Smooth muscle cell (in vitro differentiated cells): ENCODE measurements around the gene NDUFV1. TPM values are rescaled to one million over a fixed set of nuclear protein-coding genes. Genes with fewer than 3 reads are reported as not detected.

Experiments
- DNase-seq: peaks from one replicate; lab custom pipeline; 2025; ENCODE audit not compliant: unreplicated experiment; lab: John Stamatoyannopoulos, UW
- H2AFZ ChIP-seq: fragments of 200-600 bp; sonication (generic); 2 replicates; pipeline ENCODE4 v1.6.0; 2016; ENCODE audit warnings: antibody characterized with exemption, low read depth, mild to moderate bottlenecking
- H3F3A ChIP-seq: fragments of 200-600 bp; sonication (generic); 2 replicates; pipeline ENCODE4 v1.6.0; 2017; ENCODE audit warnings: antibody characterized with exemption, low read depth
- H3K27ac ChIP-seq: fragments of 200-600 bp; sonication (generic); 2 replicates; pipeline ENCODE4 v1.5.1; 2016; ENCODE audit warnings: low read depth, mild to moderate bottlenecking
- H3K27me3 ChIP-seq: fragments of 200-600 bp; sonication (generic); 2 replicates; pipeline ENCODE4 v1.6.1; 2016; ENCODE audit warnings: low read depth, mild to moderate bottlenecking
- H3K36me3 ChIP-seq: fragments of 200-600 bp; sonication (generic); 2 replicates; pipeline ENCODE4 v1.5.1; 2016; ENCODE audit warnings: low read depth
- H3K4me1 ChIP-seq: fragments of 200-600 bp; sonication (generic); 2 replicates; pipeline ENCODE4 v1.5.1; 2016; ENCODE audit warnings: low read depth
- H3K4me2 ChIP-seq: fragments of 200-600 bp; sonication (generic); 2 replicates; pipeline ENCODE4 v1.6.0; 2016; ENCODE audit warnings: mild to moderate bottlenecking
- H3K4me3 ChIP-seq: fragments of 200-600 bp; sonication (generic); 2 replicates; pipeline ENCODE4 v1.5.1; 2016; ENCODE audit warnings: mild to moderate bottlenecking
- H3K79me2 ChIP-seq: fragments of 200-600 bp; sonication (generic); 2 replicates; pipeline ENCODE4 v1.6.0; 2016; ENCODE audit warnings: low read depth, mild to moderate bottlenecking
- H3K9ac ChIP-seq: fragments of 200-600 bp; sonication (generic); 2 replicates; pipeline ENCODE4 v1.6.0; 2016; ENCODE audit warnings: low read depth
- H3K9me3 ChIP-seq: fragments of 200-600 bp; sonication (generic); replicated peaks from 2 replicates; pipeline ENCODE4 v1.5.1; 2016; ENCODE audit warnings: low read depth
- H4K20me1 ChIP-seq: fragments of 200-600 bp; sonication (generic); 2 replicates; pipeline ENCODE4 v1.6.0; 2016; ENCODE audit warnings: low read depth
- WGBS: methylation state at CpG from one replicate; pipeline ENCODE4 v1.1.7; 2016; ENCODE audit warnings: low lambda C conversion rate; 5-methylcytosine and 5-hydroxymethylcytosine counted together
- polyA plus RNA-seq: library from polyadenylated mRNA; unstranded; fragments of >200 nt; fragmentation: Nextera tagmentation; extraction: Ambion mirVana; gene quantifications from 2 replicates; pipeline ENCODE4 v1.2.1, GENCODE V29; 2016
- total RNA-seq: library from RNA; depleted of rRNA; stranded (reverse); fragments of >200 nt; gene quantifications from 2 replicates; pipeline ENCODE4 v1.2.3, GENCODE V29; 2014
- TF ChIP-seq, protein P1 (sequence below): fragments of 200-600 bp; sonication (generic); IDR thresholded peaks from 2 replicates; pipeline ENCODE4 v1.5.1; 2017; ENCODE audit warnings: borderline replicate concordance, mild to moderate bottlenecking, antibody characterized with exemption; ENCODE audit not compliant: insufficient read depth, poor library complexity, severe bottlenecking

NDUFV1 gene
- total and polyA plus RNA-seq, 2 experiments from 2014 or later = 111 to 201 TPM

DNA sequence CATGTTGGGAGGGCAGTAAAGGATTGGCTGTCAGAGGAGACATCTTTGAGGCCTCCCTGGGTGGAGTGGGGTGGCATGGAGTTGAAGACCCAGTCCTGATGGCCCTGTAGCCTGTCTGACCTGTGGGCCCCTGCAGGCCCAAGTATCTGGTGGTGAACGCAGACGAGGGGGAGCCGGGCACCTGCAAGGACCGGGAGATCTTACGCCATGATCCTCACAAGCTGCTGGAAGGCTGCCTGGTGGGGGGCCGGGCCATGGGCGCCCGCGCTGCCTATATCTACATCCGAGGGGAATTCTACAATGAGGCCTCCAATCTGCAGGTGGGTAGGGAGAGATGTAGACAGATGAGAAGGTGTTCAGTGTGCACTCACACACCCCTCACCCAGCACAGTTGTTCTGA, 2.6 kb downstream of the NDUFV1 start:
- TF ChIP-seq, protein P1, sequence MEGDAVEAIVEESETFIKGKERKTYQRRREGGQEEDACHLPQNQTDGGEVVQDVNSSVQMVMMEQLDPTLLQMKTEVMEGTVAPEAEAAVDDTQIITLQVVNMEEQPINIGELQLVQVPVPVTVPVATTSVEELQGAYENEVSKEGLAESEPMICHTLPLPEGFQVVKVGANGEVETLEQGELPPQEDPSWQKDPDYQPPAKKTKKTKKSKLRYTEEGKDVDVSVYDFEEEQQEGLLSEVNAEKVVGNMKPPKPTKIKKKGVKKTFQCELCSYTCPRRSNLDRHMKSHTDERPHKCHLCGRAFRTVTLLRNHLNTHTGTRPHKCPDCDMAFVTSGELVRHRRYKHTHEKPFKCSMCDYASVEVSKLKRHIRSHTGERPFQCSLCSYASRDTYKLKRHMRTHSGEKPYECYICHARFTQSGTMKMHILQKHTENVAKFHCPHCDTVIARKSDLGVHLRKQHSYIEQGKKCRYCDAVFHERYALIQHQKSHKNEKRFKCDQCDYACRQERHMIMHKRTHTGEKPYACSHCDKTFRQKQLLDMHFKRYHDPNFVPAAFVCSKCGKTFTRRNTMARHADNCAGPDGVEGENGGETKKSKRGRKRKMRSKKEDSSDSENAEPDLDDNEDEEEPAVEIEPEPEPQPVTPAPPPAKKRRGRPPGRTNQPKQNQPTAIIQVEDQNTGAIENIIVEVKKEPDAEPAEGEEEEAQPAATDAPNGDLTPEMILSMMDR = no peak
- no peak overlapping the region for H3K27ac ChIP-seq
- H3K4me1 ChIP-seq = peaks cover 17% of the 10 kb centered on the region
- no peaks in the 10 kb centered on the region for H3F3A ChIP-seq
- no peaks in the 10 kb centered on the region for H3K9me3 ChIP-seq
- H3K79me2 ChIP-seq = peaks cover 16% of the 10 kb centered on the region
- no peaks in the 10 kb centered on the region for H3K36me3 ChIP-seq
- no peak overlapping the region for H3K4me2 ChIP-seq
- H4K20me1 ChIP-seq = no peaks in the 10 kb centered on the region
- no peak overlapping the region for H3K4me3 ChIP-seq
- 98% methylated on average over 10 of the region's 10 CpGs for WGBS
- H3K9ac ChIP-seq = no peak overlapping the region
- DNase-seq = no peak
- H3K27me3 ChIP-seq = no peaks in the 10 kb centered on the region
- no peak overlapping the region for H2AFZ ChIP-seq

- H3K9ac ChIP-seq = no peak overlapping the region
- TF ChIP-seq, protein P1 = no peak
- 95% methylated on average over 15 of the region's 15 CpGs for WGBS
Observed at GRCh38 chr11:67610302-67610868, 3.6 kb downstream of the NDUFV1 start.

DNA sequence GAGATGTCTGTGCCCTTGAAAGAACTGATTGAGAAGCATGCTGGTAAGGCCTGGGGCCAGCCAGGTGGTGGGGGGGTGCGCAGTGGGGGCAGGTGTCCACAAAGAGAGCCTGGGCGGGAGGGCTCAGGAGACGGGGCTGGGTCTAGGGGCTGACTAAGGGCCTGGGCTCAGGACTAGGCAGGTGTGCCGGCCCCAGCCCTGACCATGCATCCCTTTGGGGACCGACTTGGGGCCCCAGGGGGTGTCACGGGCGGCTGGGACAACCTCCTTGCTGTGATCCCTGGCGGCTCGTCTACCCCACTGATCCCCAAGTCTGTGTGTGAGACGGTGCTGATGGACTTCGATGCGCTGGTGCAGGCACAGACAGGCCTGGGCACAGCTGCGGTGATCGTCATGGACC, 4.4 kb downstream of the NDUFV1 start:
- no peak overlapping the region for H3K4me2 ChIP-seq
- H3F3A ChIP-seq = no peaks in the 10 kb centered on the region
- H3K27me3 ChIP-seq = no peaks in the 10 kb centered on the region
- peaks cover 16% of the 10 kb centered on the region for H3K79me2 ChIP-seq
- H3K9me3 ChIP-seq = no peaks in the 10 kb centered on the region
- H3K27ac ChIP-seq = no peak overlapping the region
- 97% methylated on average over 14 of the region's 14 CpGs for WGBS
- no peaks in the 10 kb centered on the region for H3K36me3 ChIP-seq
- no peak overlapping the region for H2AFZ ChIP-seq
- H3K4me1 ChIP-seq = peaks cover 5% of the 10 kb centered on the region
- TF ChIP-seq, protein P1 = no peak
- DNase-seq = no peak
- H3K4me3 ChIP-seq = no peak overlapping the region
- no peak overlapping the region for H3K9ac ChIP-seq
- no peaks in the 10 kb centered on the region for H4K20me1 ChIP-seq

More at GRCh38 chr11:67610302-67610868, 3.6 kb downstream of the NDUFV1 start:
- Histone ChIP-seq H3K27me3 (no peaks in the 10 kb centered on the region), H4K20me1 (no peaks in the 10 kb centered on the region), H3F3A (no peaks in the 10 kb centered on the region), H3K4me1 (peaks cover 8% of the 10 kb centered on the region), H3K4me3 (no peak overlapping the region), H3K36me3 (no peaks in the 10 kb centered on the region), H2AFZ (no peak overlapping the region), H3K9me3 (no peaks in the 10 kb centered on the region), H3K4me2 (no peak overlapping the region), H3K79me2 (peaks cover 16% of the 10 kb centered on the region), H3K27ac (no peak overlapping the region)
- no peak for DNase-seq
